ENCODE data around the gene PIGP. TPM values are rescaled to one million over a fixed set of nuclear protein-coding genes. Genes with fewer than 3 reads are reported as not detected.

PIGP gene
- total and polyA plus RNA-seq, 2 donors (not counting 1 experiment from before 2014, with no cell fraction given): 15.8 to 22.7 TPM

DNA sequence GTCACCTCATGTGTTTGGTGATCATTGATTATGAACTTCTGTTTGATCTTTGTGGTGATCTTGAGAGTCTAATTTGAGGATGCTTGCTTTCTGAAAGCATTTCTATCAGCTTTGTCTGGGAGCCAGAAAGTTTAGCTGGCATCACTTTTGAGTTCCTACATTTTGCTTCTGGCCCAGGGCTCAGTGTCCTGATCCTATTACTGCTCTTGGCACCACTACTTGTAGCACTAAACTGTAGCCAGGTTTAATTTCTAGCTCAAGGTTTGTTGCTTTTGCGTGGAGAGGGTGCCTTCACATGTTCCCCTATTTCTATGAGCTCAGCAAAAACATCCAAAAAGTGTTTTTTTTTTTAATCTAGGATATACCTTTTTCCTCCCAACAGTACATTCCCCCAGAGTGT lies 9.5 kb upstream of the PIGP start:
- no peak for TF ChIP-seq EZH2 (IDR thresholded peaks at IDR 0.05; ENCODE audit: borderline replicate concordance, insufficient read depth, low read depth, low read length, poor library complexity, severe bottlenecking)
- TF ChIP-seq, protein P1, sequence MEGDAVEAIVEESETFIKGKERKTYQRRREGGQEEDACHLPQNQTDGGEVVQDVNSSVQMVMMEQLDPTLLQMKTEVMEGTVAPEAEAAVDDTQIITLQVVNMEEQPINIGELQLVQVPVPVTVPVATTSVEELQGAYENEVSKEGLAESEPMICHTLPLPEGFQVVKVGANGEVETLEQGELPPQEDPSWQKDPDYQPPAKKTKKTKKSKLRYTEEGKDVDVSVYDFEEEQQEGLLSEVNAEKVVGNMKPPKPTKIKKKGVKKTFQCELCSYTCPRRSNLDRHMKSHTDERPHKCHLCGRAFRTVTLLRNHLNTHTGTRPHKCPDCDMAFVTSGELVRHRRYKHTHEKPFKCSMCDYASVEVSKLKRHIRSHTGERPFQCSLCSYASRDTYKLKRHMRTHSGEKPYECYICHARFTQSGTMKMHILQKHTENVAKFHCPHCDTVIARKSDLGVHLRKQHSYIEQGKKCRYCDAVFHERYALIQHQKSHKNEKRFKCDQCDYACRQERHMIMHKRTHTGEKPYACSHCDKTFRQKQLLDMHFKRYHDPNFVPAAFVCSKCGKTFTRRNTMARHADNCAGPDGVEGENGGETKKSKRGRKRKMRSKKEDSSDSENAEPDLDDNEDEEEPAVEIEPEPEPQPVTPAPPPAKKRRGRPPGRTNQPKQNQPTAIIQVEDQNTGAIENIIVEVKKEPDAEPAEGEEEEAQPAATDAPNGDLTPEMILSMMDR (IDR thresholded peaks at IDR 0.05): no peak
- peaks cover 60% of the 10 kb centered on the region for H4K20me1 ChIP-seq (ENCODE audit: control insufficient read depth, insufficient read depth, low read length, poor library complexity, severe bottlenecking)
- H3K36me3 ChIP-seq (replicated peaks in 1 of 2; ENCODE audit: control extremely low read depth in 1 of 2, control insufficient read depth in 1 of 2, extremely low read depth in 1 of 2, insufficient read depth in 2 of 2, low read length in 1 of 2): peaks cover 0 to 5% of the 10 kb centered on the region in 2 experiments
- no peak overlapping the region for H3K4me2 ChIP-seq (replicated peaks; ENCODE audit: low read depth, low read length, poor library complexity, severe bottlenecking)
- no peak for DNase-seq
- ChIA-PET CTCF (interaction anchor here (0.6 to 0.8 kb wide), 2 partner anchors 106 to 483 kb away, joined by 3 to 4 read pairs; no protein-coding TSS in a partner anchor), POLR2A (no interaction called here)
- no peak for ATAC-seq (ENCODE audit: low read depth)
- peaks cover 95% of the 10 kb centered on the region for H3K79me2 ChIP-seq (ENCODE audit: control insufficient read depth, insufficient read depth, low read length)
- H3K27me3 ChIP-seq (replicated peaks in 1 of 4; ENCODE audit: control extremely low read depth in 1 of 4, control insufficient read depth in 3 of 4, insufficient read depth in 4 of 4, low read length in 3 of 4): no peaks in the 10 kb centered on the region
- no peaks in the 10 kb centered on the region for H3K9me3 ChIP-seq (ENCODE audit: control extremely low read depth in 1 of 3, control insufficient read depth in 2 of 3, insufficient read depth in 1 of 3, low read length in 2 of 3)
- Mint-ChIP-seq H3K27ac (no peak overlapping the region), H3K9me3 (ENCODE audit: insufficient read depth) (peaks cover 2% of the 10 kb centered on the region), H3K27me3 (no peaks in the 10 kb centered on the region), H3K4me1 (peaks cover 38% of the 10 kb centered on the region), H3K4me3 (no peak overlapping the region)
- H2AFZ ChIP-seq (ENCODE audit: insufficient read depth, low read depth, low read length, poor library complexity, severe bottlenecking): no peak overlapping the region
- no peak overlapping the region for H3K9ac ChIP-seq (ENCODE audit: low read length)
- H3K4me1 ChIP-seq (ENCODE audit: control insufficient read depth in 2 of 2, insufficient read depth in 2 of 2, low read length in 2 of 2): peaks cover 8 to 10% of the 10 kb centered on the region in 2 donors
- no peak overlapping the region for H3K4me3 ChIP-seq (ENCODE audit: control extremely low read depth in 1 of 5, extremely low read depth in 1 of 5, insufficient read depth in 1 of 5, low read depth in 2 of 5, low read length in 4 of 5)
- H3K27ac ChIP-seq (ENCODE audit: low read length in 2 of 2): no peak overlapping the region
- intact Hi-C loops (cut with micrococcal nuclease): no loop called here
- no CpG with 5 or more reads among the region's 1 CpG for whole genome bisulfite sequencing (ENCODE audit: insufficient coverage)

DNA sequence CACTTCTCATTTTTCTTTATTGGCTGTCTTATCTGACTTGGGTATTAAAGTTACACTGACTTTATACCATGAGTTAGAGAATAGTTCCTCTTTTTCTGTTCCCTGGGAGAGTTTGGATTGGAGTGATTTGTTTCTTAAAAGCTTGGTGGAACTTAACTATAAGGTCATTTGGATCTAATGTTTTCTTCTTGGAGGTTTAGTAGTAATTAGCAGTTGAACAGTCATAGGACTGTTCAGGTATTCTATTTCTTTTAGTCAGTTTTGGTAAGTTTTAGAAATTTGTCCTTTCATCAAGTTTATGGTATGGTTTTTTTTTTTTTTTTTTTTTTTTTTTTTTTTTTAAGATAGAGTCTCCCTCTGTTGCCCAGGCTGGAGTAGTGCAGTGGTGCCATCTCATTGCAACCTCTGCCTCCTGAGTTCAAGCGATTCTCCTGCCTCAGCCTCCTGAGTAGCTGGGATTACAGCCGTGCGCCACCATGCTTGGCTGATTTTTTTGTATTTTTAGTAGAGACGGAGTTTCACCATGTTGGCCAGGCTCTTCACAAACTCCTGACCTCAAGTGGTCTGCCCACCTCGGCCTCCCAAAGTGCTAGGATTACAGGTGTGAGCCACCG lies 6.4 kb upstream of the PIGP start:
- peak; percentile 53 for DNase-seq
- peaks cover 52% of the 10 kb centered on the region for H3K4me1 Mint-ChIP-seq
- CTCF ChIA-PET: no interaction called here

More for the DNA sequence above, 6.4 kb upstream of the PIGP start:
- Histone ChIP-seq H4K20me1 (ENCODE audit: control insufficient read depth, insufficient read depth, low read length, poor library complexity, severe bottlenecking) (peaks cover 46% of the 10 kb centered on the region), H3K4me3 (ENCODE audit: control extremely low read depth in 1 of 5, extremely low read depth in 1 of 5, insufficient read depth in 1 of 5, low read depth in 2 of 5, low read length in 4 of 5) (no peak overlapping the region), H3K36me3 (replicated peaks in 1 of 2; ENCODE audit: control extremely low read depth in 1 of 2, control insufficient read depth in 1 of 2, extremely low read depth in 1 of 2, insufficient read depth in 2 of 2, low read length in 1 of 2) (no peaks in the 10 kb centered on the region), H3K27me3 (replicated peaks in 1 of 4; ENCODE audit: control extremely low read depth in 1 of 4, control insufficient read depth in 3 of 4, insufficient read depth in 4 of 4, low read length in 3 of 4) (no peaks in the 10 kb centered on the region), H3K79me2 (ENCODE audit: control insufficient read depth, insufficient read depth, low read length) (peaks cover 98% of the 10 kb centered on the region), H2AFZ (ENCODE audit: insufficient read depth, low read depth, low read length, poor library complexity, severe bottlenecking) (no peak overlapping the region), H3K9ac (ENCODE audit: low read length) (no peak overlapping the region), H3K27ac (ENCODE audit: low read length in 2 of 2) (no peak overlapping the region), H3K9me3 (ENCODE audit: control extremely low read depth in 1 of 3, control insufficient read depth in 2 of 3, insufficient read depth in 1 of 3, low read length in 2 of 3) (no peaks in the 10 kb centered on the region), H3K4me2 (replicated peaks; ENCODE audit: low read depth, low read length, poor library complexity, severe bottlenecking) (no peak overlapping the region), H3K4me1 (ENCODE audit: control insufficient read depth in 2 of 2, insufficient read depth in 2 of 2, low read length in 2 of 2) (peaks cover 15 to 19% of the 10 kb centered on the region in 2 donors)
- Mint-ChIP-seq H3K27ac (no peak overlapping the region), H3K4me3 (no peak overlapping the region), H3K9me3 (ENCODE audit: insufficient read depth) (peaks cover 2% of the 10 kb centered on the region), H3K27me3 (no peaks in the 10 kb centered on the region)
- POLR2A ChIA-PET: interaction anchor here (0.7 kb wide), 1 partner anchor 128 kb away, joined by 3 read pairs; no protein-coding TSS in a partner anchor
- ATAC-seq (ENCODE audit: low read depth): peak; percentile 17
- no CpG with 5 or more reads among the region's 6 CpGs for WGBS (ENCODE audit: insufficient coverage)
- TF ChIP-seq, protein P1 (IDR thresholded peaks at IDR 0.05): peak; percentile 43
- no peak for TF ChIP-seq EZH2 (IDR thresholded peaks at IDR 0.05; ENCODE audit: borderline replicate concordance, insufficient read depth, low read depth, low read length, poor library complexity, severe bottlenecking)
- intact Hi-C loops (cut with micrococcal nuclease): loop anchor here (10.0 kb wide), 2 partner anchors 825 to 925 kb away; partner anchors contain the start of gene DOP1B

Data from B cell (primary cell).